ENCODE results near the gene ZNF30. TPM values are rescaled to one million over a fixed set of nuclear protein-coding genes. Genes with fewer than 3 reads are reported as not detected.
"Not testable (repeated sequence)": the region's sequence is repeated elsewhere in the genome, so short reads cannot be mapped to it uniquely, and the experiment has no call there.

The ZNF30 gene
- total and polyA plus RNA-seq, 3 donors from 2014 or later: 2.0 to 4.8 (median 3.3) TPM

DNA sequence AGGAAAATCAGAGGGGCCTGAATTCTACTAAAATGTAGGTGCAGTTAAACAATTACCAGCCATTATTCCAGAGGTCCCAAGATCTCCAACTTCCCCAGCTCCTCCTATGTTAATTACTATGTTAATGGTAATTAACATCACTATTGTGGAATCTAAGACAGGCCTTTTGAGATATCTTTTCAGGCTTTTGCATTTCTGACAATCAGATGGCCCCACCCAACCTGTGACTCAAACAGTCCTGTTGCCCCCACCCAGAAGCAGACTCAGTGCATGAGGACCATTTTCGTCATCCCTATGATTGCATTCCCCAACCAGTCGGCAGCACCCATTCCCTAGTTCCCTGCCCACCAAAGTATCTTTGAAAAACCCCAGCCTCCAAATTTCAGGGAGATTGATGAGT lies 8.5 kb upstream of the ZNF30 start:
- intact Hi-C loops (cut with DNase I; ENCODE audit: low total_unique reads): no loop called here
- no peak overlapping the region for H3K27ac ChIP-seq
- TF ChIP-seq POLR2A (IDR thresholded peaks at IDR 0.05): no peak
- WGBS, 2 donors: 76 to 78% methylated on average over 2 of the region's 2 CpGs
- no peaks in the 10 kb centered on the region for H3K27me3 ChIP-seq
- H3K4me1 ChIP-seq: no peaks in the 10 kb centered on the region
- H3K36me3 ChIP-seq (ENCODE audit: low read depth, missing control alignments): no peaks in the 10 kb centered on the region
- H3K4me3 ChIP-seq: no peak overlapping the region
- no peak for DNase-seq
- H3K9me3 ChIP-seq: no peaks in the 10 kb centered on the region

DNA sequence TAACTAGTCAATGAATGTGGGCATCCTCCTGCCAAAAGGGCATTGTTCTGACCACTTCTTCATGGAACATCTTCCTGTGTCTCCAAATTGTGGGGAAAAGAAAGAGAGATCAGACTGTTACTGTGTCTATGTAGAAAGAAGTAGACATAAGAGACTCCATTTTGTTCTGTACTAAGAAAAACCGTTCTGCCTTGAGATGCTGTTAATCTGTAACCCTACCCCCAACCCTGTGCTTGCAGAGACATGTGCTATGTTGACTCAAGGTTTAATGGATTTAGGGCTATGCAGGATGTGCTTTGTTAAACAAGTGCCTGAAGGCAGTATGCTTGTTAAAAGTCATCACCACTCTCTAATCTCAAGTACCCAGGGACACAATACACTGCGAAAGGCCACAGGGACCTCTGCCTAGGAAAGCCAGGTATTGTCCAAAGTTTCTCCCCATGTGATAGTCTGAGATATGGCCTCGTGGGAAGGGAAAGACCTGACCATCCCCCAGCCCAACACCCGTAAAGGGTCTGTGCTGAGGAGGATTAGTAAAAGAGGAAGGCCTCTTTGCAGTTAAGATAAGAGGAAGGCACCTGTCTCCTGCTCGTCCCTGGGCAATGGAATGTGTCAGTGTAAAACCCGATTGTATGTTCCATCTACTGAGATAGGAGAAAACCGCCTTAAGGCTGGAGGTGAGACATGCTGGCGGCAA lies 6.5 kb upstream of the ZNF30 start:
- intact Hi-C loops (cut with DNase I; ENCODE audit: low total_unique reads); H3K27ac ChIP-seq; H3K27me3 ChIP-seq; H3K36me3 ChIP-seq (ENCODE audit: low read depth, missing control alignments); H3K9me3 ChIP-seq; H3K4me1 ChIP-seq; H3K4me3 ChIP-seq; DNase-seq: not testable (repeated sequence)
- 70 to 72% methylated on average over 8 of the region's 8 CpGs for WGBS, 2 donors

DNA sequence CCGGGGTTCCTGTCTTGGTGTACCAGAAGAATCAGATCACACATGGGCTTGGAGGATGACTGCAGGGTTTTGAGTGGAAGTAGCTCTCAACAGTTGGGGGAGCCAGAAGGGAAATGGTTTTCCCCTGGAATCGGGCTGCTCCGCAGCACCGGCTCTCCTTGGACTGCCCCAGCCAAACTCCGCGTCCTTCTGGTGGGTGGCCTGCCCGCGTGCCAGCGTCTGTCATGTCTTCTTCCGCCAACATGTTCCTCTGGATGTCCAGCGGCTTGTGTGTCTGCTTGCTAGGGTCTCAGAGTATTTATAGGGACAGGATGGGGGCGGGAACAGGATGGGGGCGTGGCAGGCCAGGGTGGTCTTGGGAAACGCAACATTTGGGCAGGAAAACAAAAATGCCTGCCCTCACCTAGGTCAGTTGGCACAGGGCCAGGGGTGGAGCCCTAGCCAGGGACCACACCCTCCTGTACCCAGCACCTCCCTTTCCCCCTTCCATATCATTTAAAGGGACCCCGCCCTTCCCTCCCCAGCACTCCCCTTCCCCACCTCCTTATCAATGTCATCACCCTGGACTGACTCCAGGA lies 1.3 kb upstream of the ZNF30 start:
- peak; percentile 16 for DNase-seq
- intact Hi-C loops (cut with DNase I; ENCODE audit: low total_unique reads): no loop called here

DNA sequence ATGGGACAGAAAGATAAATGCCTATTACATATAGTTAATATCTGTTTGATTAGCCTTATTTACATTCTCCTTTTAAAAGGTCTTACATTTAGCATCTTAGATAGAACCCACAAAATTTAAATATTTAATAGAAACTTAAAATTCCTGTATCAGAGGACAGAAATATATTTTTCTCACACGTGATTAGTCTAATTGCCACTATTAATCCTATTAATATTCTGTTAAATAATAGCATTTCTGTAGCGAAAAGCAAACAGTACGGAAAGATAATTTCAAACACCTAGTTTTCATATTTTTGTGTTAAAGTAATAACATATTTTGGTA lies 380 bp upstream of the ZNF30 start:
- H3K4me1 ChIP-seq: peaks cover 5% of the 10 kb centered on the region
- no peaks in the 10 kb centered on the region for H3K27me3 ChIP-seq
- H3K36me3 ChIP-seq (ENCODE audit: low read depth, missing control alignments): no peaks in the 10 kb centered on the region
- peak overlapping the region in 1 of 2 donors; percentile 14 for H3K27ac ChIP-seq
- H3K4me3 ChIP-seq: peak overlapping the region in 1 of 2 donors; percentile 81
- TF ChIP-seq POLR2A (IDR thresholded peaks at IDR 0.05): no peak
- TF ChIP-seq, protein P1, sequence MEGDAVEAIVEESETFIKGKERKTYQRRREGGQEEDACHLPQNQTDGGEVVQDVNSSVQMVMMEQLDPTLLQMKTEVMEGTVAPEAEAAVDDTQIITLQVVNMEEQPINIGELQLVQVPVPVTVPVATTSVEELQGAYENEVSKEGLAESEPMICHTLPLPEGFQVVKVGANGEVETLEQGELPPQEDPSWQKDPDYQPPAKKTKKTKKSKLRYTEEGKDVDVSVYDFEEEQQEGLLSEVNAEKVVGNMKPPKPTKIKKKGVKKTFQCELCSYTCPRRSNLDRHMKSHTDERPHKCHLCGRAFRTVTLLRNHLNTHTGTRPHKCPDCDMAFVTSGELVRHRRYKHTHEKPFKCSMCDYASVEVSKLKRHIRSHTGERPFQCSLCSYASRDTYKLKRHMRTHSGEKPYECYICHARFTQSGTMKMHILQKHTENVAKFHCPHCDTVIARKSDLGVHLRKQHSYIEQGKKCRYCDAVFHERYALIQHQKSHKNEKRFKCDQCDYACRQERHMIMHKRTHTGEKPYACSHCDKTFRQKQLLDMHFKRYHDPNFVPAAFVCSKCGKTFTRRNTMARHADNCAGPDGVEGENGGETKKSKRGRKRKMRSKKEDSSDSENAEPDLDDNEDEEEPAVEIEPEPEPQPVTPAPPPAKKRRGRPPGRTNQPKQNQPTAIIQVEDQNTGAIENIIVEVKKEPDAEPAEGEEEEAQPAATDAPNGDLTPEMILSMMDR (IDR thresholded peaks at IDR 0.05): no peak
- intact Hi-C loops (cut with DNase I; ENCODE audit: low total_unique reads): no loop called here
- no peak for DNase-seq
- no peaks in the 10 kb centered on the region for H3K9me3 ChIP-seq
- WGBS, 2 donors: 46 to 53% methylated on average over 3 of the region's 3 CpGs

More for the DNA sequence above, 1.3 kb upstream of the ZNF30 start:
- no peak overlapping the region for H3K27ac ChIP-seq
- TF ChIP-seq, protein P1 (IDR thresholded peaks at IDR 0.05): no peak
- TF ChIP-seq POLR2A (IDR thresholded peaks at IDR 0.05): no peak
- 69 to 76% methylated on average over 14 to 15 of the region's 15 CpGs for WGBS, 2 donors
- H3K4me1 ChIP-seq: peaks cover 5% of the 10 kb centered on the region
- H3K36me3 ChIP-seq (ENCODE audit: low read depth, missing control alignments): no peaks in the 10 kb centered on the region
- H3K9me3 ChIP-seq: no peaks in the 10 kb centered on the region
- no peaks in the 10 kb centered on the region for H3K27me3 ChIP-seq
- no peak overlapping the region for H3K4me3 ChIP-seq

DNA sequence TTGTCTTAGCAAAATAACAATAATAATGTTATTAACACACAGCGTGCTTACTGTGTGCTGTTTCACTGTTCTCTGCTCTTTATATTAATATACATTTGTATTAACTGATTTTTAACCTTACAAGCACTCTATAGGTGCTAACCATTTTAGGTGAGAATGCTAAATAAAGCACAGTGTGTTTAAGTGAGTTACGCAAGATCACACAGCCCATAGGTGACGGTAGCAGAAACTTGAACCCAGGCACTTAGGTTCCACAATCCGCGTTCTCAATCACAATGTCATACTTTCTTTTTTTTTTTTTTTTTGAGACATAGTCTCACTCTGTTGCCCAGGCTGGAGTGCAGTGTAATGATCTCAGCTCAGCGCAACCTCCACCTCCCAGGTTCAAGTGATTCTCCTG lies 5.8 kb downstream of the ZNF30 start:
- intact Hi-C loops (cut with DNase I; ENCODE audit: low total_unique reads): no loop called here
- TF ChIP-seq, protein P1 (IDR thresholded peaks at IDR 0.05): no peak
- TF ChIP-seq POLR2A (IDR thresholded peaks at IDR 0.05): no peak
- H3K4me1 ChIP-seq: peaks cover 3% of the 10 kb centered on the region
- H3K27me3 ChIP-seq: no peaks in the 10 kb centered on the region
- no peak overlapping the region for H3K27ac ChIP-seq
- no peaks in the 10 kb centered on the region for H3K9me3 ChIP-seq
- H3K36me3 ChIP-seq (ENCODE audit: low read depth, missing control alignments): no peaks in the 10 kb centered on the region
- no peak for DNase-seq
- H3K4me3 ChIP-seq: no peak overlapping the region
- 96 to 97% methylated on average over 6 of the region's 6 CpGs for WGBS, 2 donors

DNA sequence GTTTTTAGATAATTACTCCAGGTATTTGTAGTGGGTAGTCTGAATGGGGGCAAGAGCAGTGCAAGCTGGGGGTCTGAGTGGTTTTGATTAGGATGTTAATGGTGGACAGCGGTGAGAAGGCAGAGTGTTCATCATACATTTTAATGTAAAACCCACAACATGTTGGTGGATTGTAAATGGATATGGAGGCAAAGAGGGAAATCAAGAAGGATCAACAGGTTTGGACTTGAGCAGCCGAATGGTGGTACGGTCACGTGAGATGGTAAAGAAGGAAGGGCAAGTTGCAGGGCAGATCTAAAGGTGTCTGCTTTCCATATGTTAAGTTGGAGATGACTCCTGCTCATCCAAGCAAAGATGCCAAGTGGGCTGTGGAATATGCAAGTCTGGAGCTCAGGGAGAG lies 9.5 kb downstream of the ZNF30 start:
- Histone ChIP-seq H3K4me3 (no peak overlapping the region), H3K4me1 (no peaks in the 10 kb centered on the region), H3K9me3 (no peaks in the 10 kb centered on the region), H3K27me3 (no peaks in the 10 kb centered on the region), H3K27ac (no peak overlapping the region), H3K36me3 (ENCODE audit: low read depth, missing control alignments) (no peaks in the 10 kb centered on the region)
- intact Hi-C loops (cut with DNase I; ENCODE audit: low total_unique reads): no loop called here
- TF ChIP-seq POLR2A (IDR thresholded peaks at IDR 0.05): no peak
- TF ChIP-seq, protein P1 (IDR thresholded peaks at IDR 0.05): no peak
- WGBS, 2 donors: 94 to 99% methylated on average over 4 of the region's 4 CpGs
- DNase-seq: no peak

Measured in testis (tissue), 3 donors.